ENCODE measurements around the gene NELL1.
"Not testable (repeated sequence)": the region's sequence is repeated elsewhere in the genome, so short reads cannot be mapped to it uniquely, and the experiment has no call there.

NELL1 gene

DNA sequence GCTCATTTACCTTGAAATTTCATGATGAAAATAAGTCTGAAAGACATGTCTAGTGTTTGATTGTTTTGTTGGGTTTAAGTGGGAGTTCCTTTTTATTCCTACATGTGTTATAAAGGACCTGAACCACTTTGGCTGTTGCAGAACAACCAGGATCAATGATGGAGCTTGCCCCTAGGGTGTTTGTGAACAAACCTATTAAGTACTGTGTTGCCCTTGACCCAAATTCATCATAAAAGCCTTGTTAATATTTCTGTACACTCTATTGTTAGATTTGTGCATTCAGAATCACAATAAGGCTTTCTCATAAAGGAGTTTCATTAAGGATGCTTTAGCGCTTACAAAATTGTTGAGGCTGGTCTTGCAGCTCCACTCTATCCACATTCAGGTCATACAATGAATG lies 452.6 kb downstream of the NELL1 start:
- no peak for FAIRE-seq

DNA sequence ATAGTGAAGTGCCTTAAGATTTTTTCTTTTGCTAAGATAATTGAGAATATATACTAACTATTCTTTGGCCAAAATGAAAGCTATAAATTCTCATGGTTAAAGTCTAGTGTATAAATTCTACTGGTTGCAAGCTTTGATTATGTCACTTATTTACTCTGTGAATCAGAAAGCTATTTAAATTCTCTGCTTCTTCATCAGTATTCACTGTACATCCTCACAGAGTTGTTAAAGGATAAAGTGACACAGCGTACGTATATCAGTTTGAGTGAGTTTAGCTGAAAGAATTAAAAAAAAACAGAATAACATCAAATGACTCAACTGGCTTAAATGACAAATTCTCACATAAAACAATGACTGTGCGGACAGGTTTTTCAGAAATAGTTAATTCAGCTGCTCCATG lies 453.1 kb downstream of the NELL1 start:
- no peak for FAIRE-seq

DNA sequence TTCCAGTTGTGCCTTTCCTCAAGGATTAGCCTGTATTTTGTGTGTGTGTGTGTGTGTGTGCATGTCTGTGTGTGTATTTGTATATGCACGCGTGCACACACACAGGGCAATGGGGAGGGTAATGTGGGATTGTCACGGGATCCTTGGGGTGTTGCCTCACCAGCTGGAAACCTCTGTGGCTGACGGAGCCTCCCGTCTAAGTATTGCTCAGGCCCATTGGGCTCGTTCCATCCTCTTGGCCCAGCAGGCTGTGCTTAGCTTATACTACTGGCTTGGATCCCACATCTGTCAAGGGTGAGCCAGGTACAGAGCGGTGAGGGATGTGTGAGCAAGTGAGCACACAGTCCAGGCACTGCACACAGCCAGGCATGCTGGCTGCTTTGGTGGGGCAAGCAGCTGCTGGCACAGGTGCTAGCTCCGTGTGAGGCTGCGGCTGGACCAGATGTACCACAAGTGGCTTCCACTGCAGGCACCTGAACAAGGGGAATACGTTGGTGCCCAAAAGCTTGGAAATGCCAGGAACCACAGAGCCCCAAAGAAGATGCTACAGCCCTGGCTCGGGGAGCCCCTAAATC lies 462.8 kb downstream of the NELL1 start:
- FAIRE-seq = no peak

DNA sequence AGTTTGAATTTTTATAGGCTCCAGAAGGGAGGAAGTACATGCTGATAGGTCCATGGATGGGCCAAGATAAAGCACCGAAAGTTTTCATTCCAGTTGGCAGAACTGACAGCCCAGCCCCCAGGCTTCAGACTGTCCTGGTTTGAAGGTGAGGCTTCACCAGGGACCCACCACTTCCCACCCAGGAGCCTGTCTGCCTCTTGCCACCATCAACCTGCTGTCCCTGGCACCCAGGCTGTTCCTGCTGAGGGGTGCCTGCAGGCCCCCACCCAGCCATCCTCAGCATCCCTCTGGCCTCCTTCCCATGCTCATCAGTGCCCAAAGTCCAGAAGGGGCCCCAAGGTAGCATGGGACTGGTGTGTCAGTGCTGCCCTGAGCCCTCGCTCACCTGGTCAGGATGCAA lies 463.9 kb downstream of the NELL1 start:
- FAIRE-seq = no peak

DNA sequence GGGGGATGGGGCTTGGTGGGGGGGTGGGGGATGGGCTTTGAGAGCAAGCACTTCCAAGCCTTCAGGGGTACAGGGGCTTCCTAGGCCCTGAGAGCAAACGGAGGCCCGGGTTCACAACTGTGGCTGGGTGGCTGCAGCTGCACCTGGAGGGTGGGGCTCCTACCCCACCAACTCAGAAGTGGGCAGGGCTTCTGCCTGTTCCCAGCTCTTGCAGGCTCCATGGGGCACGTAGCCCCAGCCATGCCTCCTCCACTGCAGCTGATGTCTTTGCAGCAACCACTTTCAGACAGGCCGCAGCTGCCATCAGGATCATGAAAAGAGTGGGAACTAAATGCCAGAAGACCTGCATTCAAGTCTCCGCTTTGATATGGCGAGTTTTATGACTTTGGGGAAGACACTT lies 464.3 kb downstream of the NELL1 start:
- FAIRE-seq = no peak

DNA sequence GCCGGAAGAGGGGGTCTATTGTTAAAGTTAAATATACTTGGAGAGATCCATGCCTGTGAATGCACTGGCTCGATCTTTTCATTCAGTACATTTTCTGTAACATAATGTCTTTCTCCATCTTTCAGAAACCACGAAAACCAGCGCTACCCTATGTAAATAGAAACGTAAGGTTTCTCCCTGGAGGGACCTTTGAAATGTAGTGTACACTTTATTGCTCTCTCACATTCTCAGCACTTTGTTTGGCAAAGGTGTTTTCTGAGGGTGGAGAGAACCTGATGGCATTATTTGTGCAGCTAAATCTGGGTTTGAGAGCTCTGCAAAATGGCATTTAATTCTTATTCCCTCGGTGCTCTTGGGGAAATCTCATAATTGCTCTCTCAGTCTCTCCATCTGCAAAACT lies 468.4 kb downstream of the NELL1 start:
- no peak for FAIRE-seq

DNA sequence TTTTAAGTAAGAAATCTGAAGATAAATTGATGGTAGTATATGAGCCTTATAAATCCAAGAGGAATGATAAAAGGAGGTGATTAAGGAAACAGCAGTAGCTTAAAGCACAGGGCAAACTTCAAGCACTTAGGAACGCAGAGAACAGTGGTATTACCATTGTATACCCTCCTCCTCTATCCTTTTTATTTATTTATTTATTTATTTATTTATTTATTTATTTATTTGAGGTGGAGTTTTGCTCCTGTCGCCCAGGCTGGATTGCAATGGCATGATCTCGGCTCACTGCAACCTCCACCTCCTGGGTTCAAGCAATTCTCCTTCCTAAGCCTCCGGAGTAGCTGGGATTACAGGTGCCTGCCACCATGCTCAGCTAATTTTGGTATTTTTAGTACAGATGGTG lies 472.2 kb downstream of the NELL1 start:
- not testable (repeated sequence) for FAIRE-seq

DNA sequence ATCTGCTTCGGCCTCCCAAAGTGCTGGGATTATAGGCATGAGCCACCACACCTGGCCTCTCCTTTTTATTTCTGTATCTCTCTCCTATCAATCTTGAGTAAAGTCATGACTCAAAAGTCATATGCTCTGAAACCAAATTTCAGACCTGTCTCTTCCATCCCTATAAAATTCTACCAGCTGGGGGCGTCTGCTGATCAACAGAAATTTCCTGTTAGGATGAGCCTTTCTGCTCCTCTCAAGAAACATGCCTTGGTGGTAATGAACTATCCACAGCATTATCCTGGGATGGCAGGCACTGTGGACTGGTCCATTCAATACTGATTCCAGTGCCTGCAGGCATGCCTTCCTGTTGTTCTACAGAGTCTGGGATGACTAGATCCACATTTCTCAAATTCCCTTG lies 472.6 kb downstream of the NELL1 start:
- FAIRE-seq = no peak

DNA sequence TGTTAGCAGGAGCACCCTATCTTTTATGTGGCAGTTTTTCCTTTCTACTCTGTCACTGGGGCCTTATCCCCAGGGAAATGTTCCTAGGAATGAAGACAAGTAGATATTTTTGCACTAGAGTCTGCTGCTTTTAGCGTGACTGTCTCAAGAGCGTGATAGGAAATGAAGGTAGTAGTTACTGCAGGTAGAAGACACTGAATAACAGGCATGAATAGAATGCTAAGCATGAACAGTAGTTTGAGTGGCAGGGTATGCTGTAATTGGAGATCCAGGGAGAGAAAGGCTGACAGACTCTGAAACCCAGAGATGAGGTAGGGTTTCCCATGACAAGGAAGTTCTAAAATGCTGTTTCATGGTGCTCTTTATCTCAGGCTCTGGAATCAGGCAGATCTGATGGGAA lies 475.1 kb downstream of the NELL1 start:
- no peak for FAIRE-seq

DNA sequence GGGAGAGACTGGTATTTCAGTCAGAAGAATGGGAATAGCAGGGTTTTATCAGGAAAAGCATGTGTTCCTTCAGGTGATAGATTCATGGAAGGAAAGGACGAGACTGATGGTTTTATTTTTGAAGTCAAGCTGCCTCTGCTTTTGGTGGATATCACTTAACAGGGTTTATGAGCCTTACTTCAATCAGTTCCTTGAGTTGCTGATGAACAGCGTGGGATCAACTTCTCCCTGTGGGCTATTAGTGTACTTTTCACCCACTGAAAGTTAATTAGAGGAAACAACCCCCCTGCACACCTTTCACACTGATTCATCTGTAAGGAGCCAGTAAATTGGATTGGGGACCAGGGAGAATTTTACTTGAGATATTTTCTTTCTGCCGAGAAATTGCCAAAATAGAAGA lies 479.0 kb downstream of the NELL1 start:
- no peak for FAIRE-seq

DNA sequence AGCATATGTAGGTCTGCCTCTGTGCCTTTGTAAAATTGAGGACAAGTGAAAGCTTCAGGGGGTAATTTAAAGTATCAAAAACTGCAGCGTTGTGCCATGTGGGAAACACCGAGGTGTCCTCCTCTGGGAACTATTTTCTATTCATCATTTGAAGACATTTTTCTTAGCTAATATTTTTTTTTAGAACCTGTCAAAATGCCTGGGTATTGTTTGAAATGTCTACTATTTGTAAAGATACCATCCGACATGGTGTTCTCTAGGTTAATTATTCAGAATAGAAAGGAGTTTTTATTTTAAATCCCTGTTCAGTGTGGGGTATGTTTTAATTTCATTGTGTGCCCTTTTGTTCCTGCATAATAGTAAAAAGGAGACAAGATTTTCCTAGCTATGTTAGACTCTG lies 490.8 kb downstream of the NELL1 start:
- no peak for FAIRE-seq

DNA sequence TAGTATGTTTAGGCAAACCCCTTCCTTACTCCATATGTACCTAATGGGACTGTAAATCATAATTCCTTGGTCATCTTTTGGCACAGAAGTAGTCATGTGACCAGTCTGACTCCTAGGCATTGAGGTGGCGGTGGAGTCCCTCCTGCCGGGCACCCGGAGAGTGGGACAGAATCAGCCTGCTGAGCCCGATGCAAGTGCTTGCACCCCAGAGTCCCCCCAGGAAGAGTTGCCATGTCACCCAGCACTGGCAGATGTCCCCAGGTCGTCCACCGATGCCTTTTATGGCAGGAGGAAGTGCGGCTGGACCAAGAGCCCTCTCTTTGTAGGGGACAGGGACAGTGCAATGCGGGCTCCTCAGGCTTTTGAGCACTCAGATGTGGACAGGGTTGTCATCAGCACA lies 500.3 kb downstream of the NELL1 start:
- no peak for FAIRE-seq

DNA sequence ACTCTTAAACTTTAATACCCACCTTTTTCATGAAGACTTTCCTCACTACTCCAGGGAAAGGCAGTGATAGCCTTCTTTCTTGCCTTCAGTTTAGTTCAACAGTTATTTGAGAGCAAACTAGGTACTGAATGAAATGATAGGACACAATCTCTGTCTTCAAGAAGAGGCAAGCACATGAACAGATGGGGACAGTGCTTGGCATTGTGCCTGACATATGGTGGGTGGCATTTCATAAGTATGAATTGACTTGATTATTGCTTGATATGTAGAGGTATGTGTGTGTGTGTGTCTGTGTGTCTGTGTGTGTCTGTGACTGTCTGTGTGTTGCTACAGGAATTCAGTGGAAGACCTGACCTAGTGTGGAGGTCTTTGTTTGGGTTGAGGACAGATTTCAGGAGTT lies 504.1 kb downstream of the NELL1 start:
- FAIRE-seq = no peak

DNA sequence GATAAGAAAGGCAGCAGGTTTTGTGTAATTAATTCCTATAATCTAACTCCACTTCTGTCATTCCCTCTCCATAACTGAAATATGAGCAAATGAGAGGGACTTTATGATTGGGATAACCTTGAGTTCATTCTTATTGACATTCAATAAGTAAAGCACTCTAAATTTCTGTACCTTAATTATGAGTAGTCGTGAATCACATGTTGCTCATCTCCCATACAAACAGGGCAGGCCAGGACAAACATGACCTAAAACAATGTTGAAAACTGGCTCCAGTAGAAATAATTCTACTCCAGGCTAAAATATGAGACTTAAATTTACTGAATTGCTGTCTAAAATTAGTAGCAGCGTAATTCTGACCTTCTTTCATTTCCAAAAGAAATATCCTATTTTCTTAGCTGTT lies 505.4 kb downstream of the NELL1 start:
- no peak for FAIRE-seq

DNA sequence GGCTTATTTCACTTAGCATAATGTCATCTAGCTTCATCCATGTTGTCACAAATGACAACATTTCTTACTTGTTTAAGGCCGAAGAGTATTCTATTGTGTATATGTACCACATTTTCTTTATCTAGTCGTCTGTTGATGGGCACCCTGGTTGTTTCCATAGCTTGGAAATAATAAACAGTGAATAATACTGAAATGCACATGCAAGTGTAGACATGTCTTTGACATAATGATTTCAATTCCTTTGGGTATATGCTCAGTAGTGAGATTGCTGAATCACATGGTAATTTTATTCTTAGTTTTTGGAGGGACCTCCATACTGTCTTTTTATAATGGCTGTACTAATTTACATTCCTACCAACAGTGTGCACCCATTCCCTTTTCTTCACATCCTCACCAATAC lies 508.0 kb downstream of the NELL1 start:
- no peak for FAIRE-seq

DNA sequence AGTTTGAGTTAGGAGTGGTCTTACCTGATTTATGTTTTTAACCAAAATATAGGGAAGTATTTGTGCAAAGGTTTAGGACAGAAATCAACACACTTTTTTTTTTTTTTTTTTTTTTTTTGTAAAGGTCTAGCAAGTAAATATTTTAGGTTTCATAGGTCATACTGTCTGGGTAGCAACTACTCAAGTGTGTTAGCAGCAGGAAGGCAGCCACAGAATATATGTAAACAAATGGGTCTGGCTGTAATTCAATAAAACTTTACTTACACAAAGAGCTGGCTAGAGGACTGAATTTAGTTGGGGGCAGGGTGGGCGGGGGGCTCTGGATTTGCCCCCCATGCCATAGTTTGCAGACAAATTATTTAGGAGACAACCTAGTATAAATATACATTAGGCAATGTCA lies 510.4 kb downstream of the NELL1 start:
- FAIRE-seq = no peak

DNA sequence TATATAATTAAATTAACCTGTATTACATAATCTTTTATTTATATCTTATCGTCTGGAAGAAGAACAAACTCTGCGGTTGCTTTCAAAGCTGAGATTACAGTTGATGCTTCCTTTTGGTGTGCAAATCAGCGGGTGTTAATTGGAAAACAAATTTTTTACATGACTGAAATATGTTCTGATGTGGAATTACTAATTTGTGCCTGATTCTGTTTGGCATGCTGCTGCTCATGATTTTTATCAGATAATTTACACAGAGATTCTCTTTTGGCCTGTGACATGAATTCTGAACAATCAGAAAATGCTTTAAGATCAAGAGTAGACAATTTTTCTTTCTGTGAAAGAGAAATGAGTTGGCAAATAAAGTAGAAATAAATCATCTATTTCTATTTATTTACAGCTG lies 510.8 kb downstream of the NELL1 start:
- FAIRE-seq = no peak

DNA sequence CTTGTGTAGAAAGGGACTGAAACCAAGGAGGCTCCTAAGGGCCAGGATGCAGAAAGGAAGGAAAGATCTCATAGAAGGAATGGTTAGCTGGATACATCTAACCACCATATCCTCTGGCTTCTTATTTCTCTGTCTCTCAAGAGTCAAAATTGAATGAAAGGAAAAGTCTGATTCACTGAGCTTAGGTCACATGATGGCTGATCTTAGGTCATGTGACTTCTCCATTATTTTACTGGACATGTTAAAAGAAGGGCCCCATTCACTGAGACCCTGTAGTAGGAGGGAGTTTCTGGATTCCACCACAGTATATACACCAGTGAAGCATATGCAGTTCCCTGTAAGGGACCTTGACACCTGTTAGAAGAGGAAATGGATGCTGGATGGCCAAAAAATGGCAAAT lies 516.6 kb downstream of the NELL1 start:
- FAIRE-seq = no peak

DNA sequence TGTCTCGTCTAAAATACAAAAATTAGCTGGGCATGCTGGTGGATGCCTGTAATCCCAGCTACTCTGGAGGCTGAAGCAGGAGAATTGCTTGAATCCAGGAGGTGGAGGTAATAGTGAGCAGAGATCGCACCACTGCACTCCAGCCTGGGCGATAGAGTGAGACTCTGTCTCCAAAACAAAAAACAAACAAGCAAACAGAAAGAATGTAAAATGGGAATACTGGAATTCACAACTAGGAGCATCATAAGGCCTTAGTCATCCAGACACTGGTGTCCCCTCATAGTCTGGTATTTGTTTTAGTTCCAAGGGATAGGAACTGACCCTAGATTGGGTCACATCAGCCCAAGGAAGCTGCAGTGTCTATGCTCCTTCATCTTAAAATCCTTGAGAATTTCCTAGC lies 520.8 kb downstream of the NELL1 start:
- no peak for FAIRE-seq

DNA sequence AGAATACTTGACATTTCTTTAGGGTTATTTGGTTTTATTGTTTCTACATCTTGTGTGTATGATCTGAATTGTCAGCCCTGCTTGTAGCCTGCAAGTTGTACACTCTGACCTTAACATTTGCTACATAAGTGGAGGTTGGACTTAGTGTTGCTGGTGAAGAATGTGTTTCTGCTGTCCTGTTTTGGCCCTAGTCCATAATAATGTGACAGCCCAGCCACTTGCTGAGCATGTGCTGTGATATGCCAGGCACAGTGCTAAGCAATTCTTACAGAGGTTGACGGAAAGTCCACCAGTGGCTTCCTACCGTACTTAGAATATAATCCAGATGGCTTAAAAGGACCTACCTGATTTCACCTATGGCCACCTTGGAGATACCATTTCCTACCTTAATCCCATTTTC lies 526.6 kb downstream of the NELL1 start:
- FAIRE-seq = no peak

DNA sequence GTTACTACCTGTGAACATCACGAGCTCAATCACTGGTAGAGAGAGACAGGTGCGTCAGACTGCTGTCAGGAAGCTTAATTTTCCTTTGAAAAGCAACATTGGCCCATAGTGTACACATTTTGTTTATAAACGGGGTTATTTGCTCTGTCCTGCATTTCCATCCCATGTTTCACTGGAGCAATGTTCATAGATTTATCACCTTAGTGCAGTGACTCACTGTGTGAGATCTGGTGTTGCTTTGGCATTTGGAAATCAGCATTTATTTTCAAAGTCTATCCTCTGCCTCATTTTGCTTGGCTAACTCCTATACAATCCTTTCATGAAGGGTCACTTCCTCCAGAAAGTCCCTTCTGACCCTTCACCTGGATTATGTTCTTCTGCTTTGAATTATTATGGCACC lies 529.1 kb downstream of the NELL1 start:
- FAIRE-seq = no peak

DNA sequence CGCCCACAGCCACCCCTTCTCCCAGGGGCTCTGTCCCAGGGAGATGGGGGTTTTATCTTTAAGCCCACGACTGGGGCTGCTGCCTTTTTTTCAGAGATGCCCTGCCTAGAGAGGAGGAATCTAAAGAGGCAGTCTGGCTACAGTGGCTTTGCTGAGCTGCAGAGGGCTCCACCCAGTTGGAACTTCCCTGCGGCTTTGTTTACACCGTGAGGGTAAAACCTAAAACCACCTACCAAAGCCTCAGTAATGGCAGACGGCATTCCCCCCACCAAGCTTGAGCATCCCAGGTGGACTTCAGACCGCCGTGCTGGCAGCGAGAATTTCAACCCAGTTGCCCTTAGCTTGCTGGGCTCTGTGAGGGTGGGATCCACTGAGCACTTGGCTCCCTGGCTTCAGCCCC lies 535.8 kb downstream of the NELL1 start:
- FAIRE-seq = no peak

DNA sequence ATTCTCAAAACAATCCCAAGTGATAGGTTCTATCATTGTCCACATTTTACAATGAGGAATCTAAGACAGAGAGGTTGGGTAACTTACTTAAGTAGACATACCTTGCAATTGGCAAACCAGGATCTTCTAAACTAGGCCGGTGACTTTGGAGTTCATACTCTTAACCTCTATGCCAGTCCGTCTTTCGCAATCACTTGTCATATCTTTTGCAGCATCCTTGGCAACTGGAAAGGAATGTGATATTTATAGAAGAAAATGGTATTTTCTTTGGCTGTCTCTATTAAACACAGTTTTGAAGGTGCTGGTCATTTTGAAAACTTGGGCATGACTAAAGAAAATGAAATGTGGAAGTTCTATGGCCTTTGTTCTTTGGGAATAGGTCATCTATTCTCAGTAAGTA lies 556.5 kb downstream of the NELL1 start:
- no peak for FAIRE-seq

DNA sequence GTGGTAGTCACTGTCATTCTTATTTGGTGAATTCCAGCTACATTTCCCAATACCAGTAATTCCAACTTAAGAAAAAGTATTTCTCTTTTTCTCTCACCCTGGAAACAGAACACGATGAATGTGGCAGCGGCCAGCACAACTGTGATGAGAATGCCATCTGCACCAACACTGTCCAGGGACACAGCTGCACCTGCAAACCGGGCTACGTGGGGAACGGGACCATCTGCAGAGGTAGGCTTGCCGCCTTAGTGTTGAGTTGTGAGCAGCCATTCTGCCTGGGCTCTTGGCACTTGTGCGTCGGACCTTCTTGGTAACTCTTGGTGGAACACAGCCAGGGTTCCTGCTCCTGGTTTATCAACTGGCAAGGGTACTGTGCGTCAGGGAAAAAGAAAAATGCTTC lies 559.8 kb downstream of the NELL1 start:
- FAIRE-seq = no peak

DNA sequence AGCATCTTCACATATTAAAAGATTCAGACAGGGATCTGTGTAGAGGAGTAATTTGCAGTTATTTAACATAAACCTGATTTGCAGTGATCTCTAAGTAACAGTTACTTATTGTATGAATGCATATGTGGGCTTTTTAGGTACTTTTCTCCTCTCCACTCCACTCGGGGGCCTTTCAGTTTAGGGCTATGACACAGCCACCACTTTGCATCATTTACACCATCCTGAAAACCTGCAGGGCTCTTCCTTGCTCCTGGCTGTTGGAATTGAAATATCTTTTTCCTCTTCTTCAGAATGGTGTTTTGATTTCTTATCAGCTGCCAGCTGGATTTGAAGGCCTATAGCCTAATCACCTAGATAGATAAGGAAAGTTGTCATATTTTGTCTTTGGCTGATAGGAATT lies 580.8 kb downstream of the NELL1 start:
- no peak for FAIRE-seq

DNA sequence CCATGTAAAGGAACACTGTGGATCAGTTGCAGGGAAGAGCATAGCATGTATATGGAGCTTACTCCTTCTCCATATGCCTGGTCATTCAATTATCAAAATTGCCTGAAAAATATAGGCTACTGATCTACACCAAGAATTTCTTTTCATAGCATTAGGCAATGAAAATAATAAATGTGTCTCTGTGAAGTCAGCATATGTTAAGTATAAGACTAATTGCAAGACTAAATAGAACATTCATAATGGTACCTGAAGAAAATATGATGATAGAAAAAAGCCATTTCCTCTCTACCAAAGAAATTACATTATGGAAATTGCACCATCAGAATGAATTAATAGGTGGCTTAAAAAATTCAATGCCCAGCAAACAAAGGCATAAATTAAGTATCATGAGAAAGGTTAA lies 584.7 kb downstream of the NELL1 start:
- FAIRE-seq = no peak
